ENCODE results near the gene NAALADL2.

NAALADL2 gene

GRCh38 chr3:174883881-174884675 is 24.9 kb downstream of the NAALADL2 start:
- no peak overlapping the region for H3K4me3 ChIP-seq
- H3K27ac ChIP-seq = no peak overlapping the region

- no peak overlapping the region for H3K27ac ChIP-seq
- no peak overlapping the region for H3K4me3 ChIP-seq
These were observed 25.8 kb downstream of the NAALADL2 start for GRCh38 chr3:174884776-174885568.

- no peak overlapping the region for H3K27ac ChIP-seq
- H3K4me3 ChIP-seq = no peak overlapping the region
These were observed 32.5 kb downstream of the NAALADL2 start for GRCh38 chr3:174891524-174892203.

- H3K4me3 ChIP-seq = no peak overlapping the region
- H3K27ac ChIP-seq = no peak overlapping the region
These were observed 47.9 kb downstream of the NAALADL2 start for GRCh38 chr3:174907027-174907426.

- Histone ChIP-seq H3K4me3 (no peak overlapping the region), H3K27ac (no peak overlapping the region)
These were observed 48.7 kb downstream of the NAALADL2 start for GRCh38 chr3:174907628-174908407.

- Histone ChIP-seq H3K27ac (no peak overlapping the region), H3K4me3 (no peak overlapping the region)
These were observed 72.6 kb downstream of the NAALADL2 start for GRCh38 chr3:174931473-174932353.

GRCh38 chr3:174936590-174936989 is 77.5 kb downstream of the NAALADL2 start:
- H3K27ac ChIP-seq = no peak overlapping the region
- no peak overlapping the region for H3K4me3 ChIP-seq

- H3K27ac ChIP-seq = no peak overlapping the region
- no peak overlapping the region for H3K4me3 ChIP-seq
These were observed 78.3 kb downstream of the NAALADL2 start for GRCh38 chr3:174937478-174937877.

GRCh38 chr3:174938102-174938501 is 79.0 kb downstream of the NAALADL2 start:
- no peak overlapping the region for H3K4me3 ChIP-seq
- H3K27ac ChIP-seq = no peak overlapping the region

- Histone ChIP-seq H3K27ac (no peak overlapping the region), H3K4me3 (no peak overlapping the region)
These were observed 81.0 kb downstream of the NAALADL2 start for GRCh38 chr3:174940151-174940550.

- no peak overlapping the region for H3K27ac ChIP-seq
- H3K4me3 ChIP-seq = no peak overlapping the region
These were observed 86.1 kb downstream of the NAALADL2 start for GRCh38 chr3:174945276-174945675.

GRCh38 chr3:174945951-174946350 is 86.8 kb downstream of the NAALADL2 start:
- H3K4me3 ChIP-seq = no peak overlapping the region
- no peak overlapping the region for H3K27ac ChIP-seq

GRCh38 chr3:174949523-174949922 is 90.4 kb downstream of the NAALADL2 start:
- Histone ChIP-seq H3K27ac (no peak overlapping the region), H3K4me3 (no peak overlapping the region)

- Histone ChIP-seq H3K27ac (no peak overlapping the region), H3K4me3 (no peak overlapping the region)
These were observed 91.9 kb downstream of the NAALADL2 start for GRCh38 chr3:174951034-174951433.

- Histone ChIP-seq H3K4me3 (no peak overlapping the region), H3K27ac (no peak overlapping the region)
These were observed 92.4 kb downstream of the NAALADL2 start for GRCh38 chr3:174951498-174952005.

- H3K27ac ChIP-seq = no peak overlapping the region
These were observed 93.9 kb downstream of the NAALADL2 start for GRCh38 chr3:174953068-174953467.

GRCh38 chr3:174955513-174956016 is 96.4 kb downstream of the NAALADL2 start:
- H3K4me3 ChIP-seq = no peak overlapping the region
- H3K27ac ChIP-seq = peak overlapping the region in 4 of 21 experiments; percentile 14 to 45 (median 32)

More at GRCh38 chr3:174953068-174953467, 93.9 kb downstream of the NAALADL2 start:
- no peak overlapping the region for H3K4me3 ChIP-seq

GRCh38 chr3:174957081-174957480 is 97.9 kb downstream of the NAALADL2 start:
- Histone ChIP-seq H3K4me3 (no peak overlapping the region), H3K27ac (peak overlapping the region in 10 of 21 experiments; percentile 1 to 76 (median 40))

Data from skin epidermis (tissue), 12 donors.